CD4-positive, alpha-beta T cell treated with Interleukin-2 at 100 ng/mL for 4 hours (primary cell): ENCODE measurements around the gene MARCHF9.

Source experiments
- DNase-seq: peaks from one replicate; pipeline ENCODE4 v3.0.0-alpha.2; 2020; ENCODE audit warnings: low spot score

Gene MARCHF9

GRCh38 chr12:57800965-57801364 lies 46.1 kb downstream of the MARCHF9 start:
- DNase-seq = no peak

DNA sequence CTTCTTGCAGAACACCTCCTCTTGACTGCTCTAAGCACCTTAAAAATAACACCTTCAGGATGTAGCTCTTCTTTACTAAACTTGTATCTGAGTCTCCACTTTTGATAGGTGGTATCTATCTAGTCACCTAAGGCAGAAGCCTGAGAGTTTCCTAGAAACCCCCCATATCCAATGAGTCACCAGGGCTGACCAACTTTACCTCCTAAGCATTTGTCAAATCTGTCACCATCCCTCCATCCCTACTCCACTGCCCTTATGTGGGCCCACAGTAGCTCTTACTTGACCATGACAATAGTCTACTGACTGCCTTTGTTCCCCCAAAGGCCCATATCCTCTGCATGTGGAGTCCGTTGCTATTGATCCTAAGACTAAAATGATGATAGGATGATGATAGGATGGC lies 47.7 kb downstream of the MARCHF9 start:
- DNase-seq = no peak

- DNase-seq = peak; percentile 29
These were observed 48.5 kb downstream of the MARCHF9 start for GRCh38 chr12:57803319-57803893.

DNA sequence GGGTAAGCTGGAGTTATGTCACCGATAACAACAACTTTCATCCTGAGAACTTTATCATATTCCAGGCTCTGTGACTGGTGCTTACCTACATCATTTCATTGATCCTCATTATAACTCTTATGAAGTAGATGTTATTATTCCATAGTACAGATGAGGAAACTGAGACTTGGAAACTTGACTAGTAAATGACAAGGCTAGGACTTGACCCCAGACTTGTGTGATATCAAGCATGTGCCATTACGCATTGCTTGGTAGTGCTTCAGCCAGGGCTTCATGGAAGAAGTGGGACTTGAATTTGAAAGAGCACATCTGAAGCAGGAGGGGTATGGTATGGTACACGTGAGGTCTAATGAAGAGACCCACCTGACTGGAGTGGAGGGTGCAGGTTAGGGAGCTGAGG lies 51.8 kb downstream of the MARCHF9 start:
- no peak for DNase-seq

DNA sequence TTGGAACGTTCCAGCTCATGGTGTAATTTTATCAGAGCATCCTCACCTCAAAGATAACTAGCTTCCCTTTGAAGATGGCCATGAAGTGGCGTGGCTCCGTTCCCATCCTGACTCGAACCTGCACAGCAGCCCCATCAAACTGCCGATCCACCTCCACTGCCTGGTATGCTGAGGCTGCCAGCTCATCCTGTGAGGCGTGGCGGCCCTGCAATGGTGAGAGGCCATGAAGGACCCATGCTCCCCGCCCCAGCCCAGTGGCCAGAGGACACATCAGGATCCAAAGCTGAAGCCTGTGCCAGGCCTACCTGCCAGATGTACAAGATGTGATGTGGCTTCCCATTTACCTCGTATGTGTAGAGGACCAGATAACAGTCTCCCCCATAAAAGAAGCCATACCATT lies 52.4 kb downstream of the MARCHF9 start:
- DNase-seq = no peak

- DNase-seq = no peak
These were observed 53.4 kb downstream of the MARCHF9 start for GRCh38 chr12:57808351-57808750.

DNA sequence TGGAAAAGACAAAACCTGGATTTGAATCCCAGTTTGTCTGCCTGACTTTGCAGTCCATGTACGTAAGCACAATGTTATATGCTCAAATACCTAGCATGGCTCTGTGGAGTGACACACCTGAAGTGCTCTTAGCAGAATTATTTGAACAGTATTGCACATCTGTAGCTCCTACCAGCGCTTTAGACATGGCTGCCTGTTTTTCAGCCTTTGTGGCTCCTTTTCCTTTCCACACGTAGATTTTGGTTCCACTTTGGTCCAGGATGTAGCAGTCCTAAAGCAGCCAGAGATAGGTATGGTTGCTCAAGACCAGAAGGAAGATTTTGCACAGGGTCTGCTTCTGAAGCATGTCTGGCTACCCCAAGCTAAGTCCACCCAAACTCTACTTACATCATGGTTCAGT lies 54.5 kb downstream of the MARCHF9 start:
- DNase-seq = no peak
